ENCODE measurements around the gene ZNF488. TPM values are rescaled to one million over a fixed set of nuclear protein-coding genes. Genes with fewer than 3 reads are reported as not detected.

ZNF488 gene
- total and polyA plus RNA-seq, 8 donors = 0.43 to 15.1 (median 0.62) TPM; not detected in 2

GRCh38 chr10:47423476-47423875, 39.4 kb upstream of the ZNF488 start:
- 68 to 86% (median 80%) methylated on average over 4 of the region's 4 CpGs for WGBS, 5 donors
- Histone ChIP-seq H3K36me3 (no peaks in the 10 kb centered on the region), H3K4me1 (no peaks in the 10 kb centered on the region), H3K9me3 (no peaks in the 10 kb centered on the region), H3K27me3 (peaks cover 0 to 10% (median 0%) of the 10 kb centered on the region in 3 donors), H3K4me3 (no peak overlapping the region), H3K27ac (no peak overlapping the region)
- intact Hi-C loops (cut with DNase I; ENCODE audit: low total_unique reads) = no loop called here
- TF ChIP-seq POLR2AphosphoS5 (IDR thresholded peaks at IDR 0.05) (no peak), EP300 (IDR thresholded peaks at IDR 0.05) (no peak), POLR2A (IDR thresholded peaks at IDR 0.05) (no peak), CTCF (IDR thresholded peaks at IDR 0.05) (no peak)
- DNase-seq = no peak

DNA sequence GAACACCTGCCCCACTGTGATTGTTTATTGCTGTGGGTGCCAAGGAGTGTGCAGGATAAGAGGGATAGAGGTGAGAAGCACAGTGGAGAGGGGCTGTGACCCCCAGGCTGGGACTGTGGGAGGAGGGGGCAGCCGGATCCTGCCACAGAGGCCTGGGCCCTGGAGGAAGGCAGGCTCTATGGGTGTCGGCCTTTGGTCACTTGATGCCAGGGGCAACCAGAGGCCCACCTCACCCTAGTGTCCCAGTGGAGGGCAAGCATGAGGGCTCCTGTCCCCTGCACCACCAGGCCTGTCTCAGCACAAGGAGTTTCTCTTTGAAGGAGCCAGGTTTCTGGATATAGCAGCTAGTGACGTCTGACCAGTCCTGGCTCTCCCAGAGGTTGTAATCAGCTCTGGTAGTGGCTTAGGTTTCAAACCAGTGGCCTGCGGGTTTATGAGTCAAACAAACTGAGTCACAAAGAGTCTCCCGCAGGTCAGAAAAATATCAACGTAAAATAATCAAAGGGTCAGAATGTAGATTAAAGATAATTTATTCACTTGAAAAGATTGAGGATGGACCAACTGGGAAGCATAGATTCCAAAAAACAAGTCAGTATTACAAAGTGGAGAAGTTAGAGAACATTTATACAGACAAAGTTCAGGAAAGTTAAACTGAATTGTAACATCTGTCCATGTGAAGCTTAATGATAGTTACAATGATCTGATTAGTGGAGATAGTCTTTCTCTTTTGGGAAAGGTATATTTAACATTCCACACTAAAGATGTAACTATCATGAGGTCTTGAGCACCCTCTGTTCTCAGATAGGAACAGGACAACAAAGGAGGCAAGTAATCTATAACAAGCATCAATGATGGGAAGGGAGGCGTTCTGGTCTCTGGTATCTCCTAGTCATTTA, 37.2 kb upstream of the ZNF488 start:
- intact Hi-C loops (cut with DNase I; ENCODE audit: low total_unique reads) = no loop called here
- DNase-seq = no peak
- H3K4me3 ChIP-seq = no peak overlapping the region
- peaks cover 0 to 10% (median 0%) of the 10 kb centered on the region in 3 donors for H3K27me3 ChIP-seq
- WGBS, 5 donors = 61 to 82% (median 70%) methylated on average over 5 to 7 of the region's 7 CpGs
- no peaks in the 10 kb centered on the region for H3K4me1 ChIP-seq
- TF ChIP-seq EP300 (IDR thresholded peaks at IDR 0.05) (no peak), CTCF (IDR thresholded peaks at IDR 0.05) (no peak), POLR2A (IDR thresholded peaks at IDR 0.05) (no peak), POLR2AphosphoS5 (IDR thresholded peaks at IDR 0.05) (no peak)
- no peaks in the 10 kb centered on the region for H3K9me3 ChIP-seq
- no peaks in the 10 kb centered on the region for H3K36me3 ChIP-seq
- no peak overlapping the region for H3K27ac ChIP-seq

DNA sequence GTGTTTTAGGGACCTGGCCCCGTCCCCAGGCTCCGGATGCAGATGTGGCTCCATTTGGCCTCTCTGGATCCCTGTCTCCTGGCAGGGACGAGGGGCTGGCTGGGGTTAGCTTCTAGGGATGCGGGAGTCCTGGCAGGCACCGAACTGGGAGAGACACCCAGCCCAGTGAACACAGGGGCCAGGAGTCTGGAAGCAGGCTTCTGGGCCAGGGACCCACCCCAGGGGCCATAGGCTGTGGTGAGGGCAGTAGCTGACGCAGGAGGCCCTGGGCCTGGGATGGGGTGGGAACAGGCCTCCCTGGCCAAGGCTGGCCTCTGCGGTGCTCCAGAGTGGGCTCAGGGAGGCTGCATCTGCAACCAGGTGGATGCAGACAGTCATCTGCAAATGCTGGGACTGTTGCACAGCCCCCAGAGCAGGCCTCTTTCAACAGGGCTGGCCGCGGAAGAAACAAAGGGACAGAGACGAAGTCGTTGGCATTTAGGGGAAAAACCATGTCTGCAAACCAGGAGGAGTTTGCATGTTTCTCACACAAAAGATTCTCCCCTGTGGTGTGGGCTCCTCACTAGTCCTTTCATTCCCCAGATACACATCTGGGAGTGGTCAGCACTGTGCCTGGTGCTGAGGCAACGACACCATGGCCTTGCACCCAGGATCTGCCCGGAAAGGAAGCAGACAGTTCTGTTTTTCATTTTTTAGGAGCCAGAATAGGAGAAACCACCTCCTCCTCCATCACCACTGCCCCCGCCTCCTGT, 36.4 kb upstream of the ZNF488 start:
- intact Hi-C loops (cut with DNase I; ENCODE audit: low total_unique reads) = no loop called here
- DNase-seq = no peak
- Histone ChIP-seq H3K9me3 (no peaks in the 10 kb centered on the region), H3K27me3 (peaks cover 0 to 10% (median 0%) of the 10 kb centered on the region in 3 donors), H3K36me3 (no peaks in the 10 kb centered on the region), H3K27ac (no peak overlapping the region), H3K4me3 (no peak overlapping the region), H3K4me1 (no peaks in the 10 kb centered on the region)
- TF ChIP-seq POLR2A (IDR thresholded peaks at IDR 0.05) (no peak), EP300 (IDR thresholded peaks at IDR 0.05) (no peak), CTCF (IDR thresholded peaks at IDR 0.05) (no peak), POLR2AphosphoS5 (IDR thresholded peaks at IDR 0.05) (no peak)
- 76 to 86% (median 84%) methylated on average over 12 to 14 of the region's 14 CpGs for WGBS, 5 donors

GRCh38 chr10:47419421-47419820, 35.3 kb upstream of the ZNF488 start:
- WGBS, 5 donors = 81 to 100% (median 86%) methylated on average over 1 to 2 of the region's 2 CpGs

More at GRCh38 chr10:47419421-47419820, 35.3 kb upstream of the ZNF488 start:
- DNase-seq = no peak
- no peak overlapping the region for H3K4me3 ChIP-seq
- no peaks in the 10 kb centered on the region for H3K4me1 ChIP-seq
- intact Hi-C loops (cut with DNase I; ENCODE audit: low total_unique reads) = no loop called here
- TF ChIP-seq CTCF (IDR thresholded peaks at IDR 0.05) (no peak), EP300 (IDR thresholded peaks at IDR 0.05) (no peak), POLR2A (IDR thresholded peaks at IDR 0.05) (no peak), POLR2AphosphoS5 (IDR thresholded peaks at IDR 0.05) (no peak)
- H3K36me3 ChIP-seq = no peaks in the 10 kb centered on the region
- H3K9me3 ChIP-seq = no peaks in the 10 kb centered on the region
- peaks cover 0 to 10% (median 0%) of the 10 kb centered on the region in 3 donors for H3K27me3 ChIP-seq
- H3K27ac ChIP-seq = no peak overlapping the region
